Measurements from ENCODE around the gene NCAPH2.

Gene NCAPH2

GRCh38 chr22:50507991-50508884, at the start of gene NCAPH2:
TSS of gene NCAPH2 (plus strand) at chr22:50508224. CDS start at chr22:50508338, 114 bp downstream.
- peak in 13 of 14 donors; percentile 88 to 100 (median 97) for DNase-seq

- DNase-seq, result no peak
Measured at GRCh38 chr22:50459016-50459415, 49.0 kb upstream of the NCAPH2 start.

- peak in 2 of 14 donors; percentile 32 to 94 for DNase-seq
Measured at GRCh38 chr22:50459496-50460140, 48.4 kb upstream of the NCAPH2 start.

- no peak for DNase-seq
Measured at GRCh38 chr22:50460938-50461337, 47.1 kb upstream of the NCAPH2 start.

- DNase-seq, result no peak
Measured at GRCh38 chr22:50461536-50461935, 46.5 kb upstream of the NCAPH2 start.

GRCh38 chr22:50461979-50462540, 46.0 kb upstream of the NCAPH2 start:
- DNase-seq, result peak in 1 of 14 donors; percentile 67

- DNase-seq, result no peak
Measured at GRCh38 chr22:50463188-50463900, 44.7 kb upstream of the NCAPH2 start.

GRCh38 chr22:50464451-50464850, 43.6 kb upstream of the NCAPH2 start:
- DNase-seq, result no peak

GRCh38 chr22:50465066-50465930, 42.7 kb upstream of the NCAPH2 start:
- no peak for DNase-seq

GRCh38 chr22:50467341-50467740, 40.7 kb upstream of the NCAPH2 start:
- no peak for DNase-seq

GRCh38 chr22:50467773-50468440, 40.1 kb upstream of the NCAPH2 start:
- DNase-seq, result no peak

GRCh38 chr22:50468626-50469025, 39.4 kb upstream of the NCAPH2 start:
- DNase-seq, result no peak

GRCh38 chr22:50469377-50470305, 38.4 kb upstream of the NCAPH2 start:
- peak in 1 of 14 donors; percentile 46 for DNase-seq

- no peak for DNase-seq
Measured at GRCh38 chr22:50470491-50470890, 37.5 kb upstream of the NCAPH2 start.

- DNase-seq, result peak in 12 of 14 donors; percentile 26 to 71 (median 44)
Measured at GRCh38 chr22:50471197-50471847, 36.7 kb upstream of the NCAPH2 start.

GRCh38 chr22:50471962-50472361, 36.1 kb upstream of the NCAPH2 start:
- peak in 1 of 14 donors; percentile 14 for DNase-seq

GRCh38 chr22:50473088-50473487, 34.9 kb upstream of the NCAPH2 start:
- DNase-seq, result no peak

GRCh38 chr22:50473855-50474671, 34.0 kb upstream of the NCAPH2 start:
- peak in 4 of 14 donors; percentile 12 to 49 (median 23) for DNase-seq

Measured in C1 segment of cervical spinal cord (tissue), 14 donors.